PC-3 (cell line): ENCODE results near the gene OR2H1.

Experiments
- CTCF ChIP-seq: fragments of 300-600 bp; sonication (generic); conservative IDR thresholded peaks from 2 replicates; pipeline ENCODE4 v1.5.1; 2017; ENCODE audit warnings: antibody characterized with exemption, low read depth, mild to moderate bottlenecking, low read length
- EZH2 ChIP-seq: fragments of 300-600 bp; sonication (generic); IDR thresholded peaks from one replicate; pipeline ENCODE4 v1.6.1; 2017; ENCODE audit warnings: antibody characterized with exemption, mild to moderate bottlenecking, low read length; ENCODE audit not compliant: unreplicated experiment

GRCh38 chr6:29447670-29448069, 9.3 kb upstream of the OR2H1 start:
- TF ChIP-seq CTCF (no peak), EZH2 (no peak)
